ENCODE measurements around the gene GMCL2.

The GMCL2 gene

GRCh38 chr5:178149199-178149932 lies 37.8 kb downstream of the GMCL2 start:
- H4K20me1 ChIP-seq (ENCODE audit: insufficient read depth, low read length) = peaks cover 49% of the 10 kb centered on the region
- DNase-seq = no peak
- no peak overlapping the region for H3K9ac ChIP-seq (ENCODE audit: low read depth, low read length)
- TF ChIP-seq EZH2 (IDR thresholded peaks at IDR 0.05; ENCODE audit: borderline replicate concordance, low read depth, low read length, severe bottlenecking) = no peak
- TF ChIP-seq, protein P1, sequence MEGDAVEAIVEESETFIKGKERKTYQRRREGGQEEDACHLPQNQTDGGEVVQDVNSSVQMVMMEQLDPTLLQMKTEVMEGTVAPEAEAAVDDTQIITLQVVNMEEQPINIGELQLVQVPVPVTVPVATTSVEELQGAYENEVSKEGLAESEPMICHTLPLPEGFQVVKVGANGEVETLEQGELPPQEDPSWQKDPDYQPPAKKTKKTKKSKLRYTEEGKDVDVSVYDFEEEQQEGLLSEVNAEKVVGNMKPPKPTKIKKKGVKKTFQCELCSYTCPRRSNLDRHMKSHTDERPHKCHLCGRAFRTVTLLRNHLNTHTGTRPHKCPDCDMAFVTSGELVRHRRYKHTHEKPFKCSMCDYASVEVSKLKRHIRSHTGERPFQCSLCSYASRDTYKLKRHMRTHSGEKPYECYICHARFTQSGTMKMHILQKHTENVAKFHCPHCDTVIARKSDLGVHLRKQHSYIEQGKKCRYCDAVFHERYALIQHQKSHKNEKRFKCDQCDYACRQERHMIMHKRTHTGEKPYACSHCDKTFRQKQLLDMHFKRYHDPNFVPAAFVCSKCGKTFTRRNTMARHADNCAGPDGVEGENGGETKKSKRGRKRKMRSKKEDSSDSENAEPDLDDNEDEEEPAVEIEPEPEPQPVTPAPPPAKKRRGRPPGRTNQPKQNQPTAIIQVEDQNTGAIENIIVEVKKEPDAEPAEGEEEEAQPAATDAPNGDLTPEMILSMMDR (IDR thresholded peaks at IDR 0.05; ENCODE audit: borderline replicate concordance, extremely low read depth, low read length, poor library complexity, severe bottlenecking) = no peak
- no peaks in the 10 kb centered on the region for H3K27me3 ChIP-seq (ENCODE audit: insufficient read depth, low read length, poor library complexity)
- H3K79me2 ChIP-seq (ENCODE audit: insufficient read depth, low read length) = peaks cover 20% of the 10 kb centered on the region
- H2AFZ ChIP-seq (ENCODE audit: low read depth, low read length) = no peak overlapping the region
- no peak overlapping the region for H3K4me2 ChIP-seq (ENCODE audit: insufficient read depth, low read length)
- H3K4me3 ChIP-seq (ENCODE audit: low read depth in 1 of 2, low read length in 2 of 2) = no peak overlapping the region
- H3K27ac ChIP-seq (ENCODE audit: low read length) = no peak overlapping the region
- ATAC-seq (ENCODE audit: insufficient read depth, low read depth) = no peak
- H3K4me1 ChIP-seq (ENCODE audit: insufficient read depth, low read length) = peaks cover 30% of the 10 kb centered on the region
- no peaks in the 10 kb centered on the region for H3K9me3 ChIP-seq (ENCODE audit: insufficient read depth, low read length, severe bottlenecking)
- peaks cover 77% of the 10 kb centered on the region for H3K36me3 ChIP-seq (ENCODE audit: insufficient read depth, low read length)

DNA sequence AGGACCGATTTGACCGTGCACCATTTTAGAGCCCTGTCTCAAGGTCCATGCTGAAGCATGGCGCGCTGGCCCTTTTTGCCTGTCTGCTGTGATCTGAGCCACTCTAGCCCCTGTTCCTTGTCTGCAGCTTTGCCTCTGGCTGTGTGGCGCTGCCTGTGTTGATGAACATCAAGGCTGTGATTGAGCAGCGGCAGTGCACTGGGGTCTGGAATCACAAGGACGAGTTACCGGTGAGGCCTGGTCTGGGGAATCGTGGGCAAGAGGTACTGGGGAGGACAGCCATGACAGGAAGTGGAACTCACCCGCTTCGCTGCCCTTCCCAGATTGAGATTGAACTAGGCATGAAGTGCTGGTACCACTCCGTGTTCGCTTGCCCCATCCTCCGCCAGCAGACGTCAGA lies 39.8 kb downstream of the GMCL2 start:
- H3K9ac ChIP-seq (ENCODE audit: low read depth, low read length) = no peak overlapping the region
- no peaks in the 10 kb centered on the region for H3K27me3 ChIP-seq (ENCODE audit: insufficient read depth, low read length, poor library complexity)
- H3K9me3 ChIP-seq (ENCODE audit: insufficient read depth, low read length, severe bottlenecking) = no peaks in the 10 kb centered on the region
- peaks cover 8% of the 10 kb centered on the region for H3K79me2 ChIP-seq (ENCODE audit: insufficient read depth, low read length)
- H3K4me2 ChIP-seq (ENCODE audit: insufficient read depth, low read length) = no peak overlapping the region
- H3K4me3 ChIP-seq (ENCODE audit: low read depth in 1 of 2, low read length in 2 of 2) = no peak overlapping the region
- no peak overlapping the region for H3K27ac ChIP-seq (ENCODE audit: low read length)
- H3K4me1 ChIP-seq (ENCODE audit: insufficient read depth, low read length) = peaks cover 16% of the 10 kb centered on the region
- no peak for ATAC-seq (ENCODE audit: insufficient read depth, low read depth)
- DNase-seq = no peak
- no peak for TF ChIP-seq EZH2 (IDR thresholded peaks at IDR 0.05; ENCODE audit: borderline replicate concordance, low read depth, low read length, severe bottlenecking)
- TF ChIP-seq, protein P1 (IDR thresholded peaks at IDR 0.05; ENCODE audit: borderline replicate concordance, extremely low read depth, low read length, poor library complexity, severe bottlenecking) = no peak
- no peak overlapping the region for H2AFZ ChIP-seq (ENCODE audit: low read depth, low read length)
- peaks cover 92% of the 10 kb centered on the region for H3K36me3 ChIP-seq (ENCODE audit: insufficient read depth, low read length)
- peaks cover 48% of the 10 kb centered on the region for H4K20me1 ChIP-seq (ENCODE audit: insufficient read depth, low read length)

GRCh38 chr5:178145965-178146820 lies 41.0 kb downstream of the GMCL2 start:
- TF ChIP-seq, protein P1 (IDR thresholded peaks at IDR 0.05; ENCODE audit: borderline replicate concordance, extremely low read depth, low read length, poor library complexity, severe bottlenecking) = peak; percentile 82
- no peak for TF ChIP-seq EZH2 (IDR thresholded peaks at IDR 0.05; ENCODE audit: borderline replicate concordance, low read depth, low read length, severe bottlenecking)
- DNase-seq (peak; percentile 63), ATAC-seq (ENCODE audit: insufficient read depth, low read depth) (peak; percentile 69)
- Histone ChIP-seq H3K4me3 (ENCODE audit: low read depth in 1 of 2, low read length in 2 of 2) (no peak overlapping the region), H3K27ac (ENCODE audit: low read length) (no peak overlapping the region), H3K9me3 (ENCODE audit: insufficient read depth, low read length, severe bottlenecking) (no peaks in the 10 kb centered on the region), H3K9ac (ENCODE audit: low read depth, low read length) (no peak overlapping the region), H3K4me1 (ENCODE audit: insufficient read depth, low read length) (peaks cover 4% of the 10 kb centered on the region; the same call in 1 of the 2 replicates), H3K79me2 (ENCODE audit: insufficient read depth, low read length) (no peaks in the 10 kb centered on the region; the same call in 1 of the 2 replicates), H3K36me3 (ENCODE audit: insufficient read depth, low read length) (peaks cover 92% of the 10 kb centered on the region), H3K27me3 (ENCODE audit: insufficient read depth, low read length, poor library complexity) (no peaks in the 10 kb centered on the region), H4K20me1 (ENCODE audit: insufficient read depth, low read length) (peaks cover 44% of the 10 kb centered on the region), H3K4me2 (ENCODE audit: insufficient read depth, low read length) (no peak overlapping the region), H2AFZ (ENCODE audit: low read depth, low read length) (no peak overlapping the region)
